T-helper 2 cell treated with Interferon-gamma antibody and Interleukin-4, amounts not matched to agents 5 μg/mL and 100 μg/mL, for 36 hours (primary cell): ENCODE results near the gene WHRN.
A peak's percentile ranks its signal among the peaks of the same experiment; 100 is the strongest.

Experiments used
- DNase-seq: peaks from one replicate; pipeline ENCODE4 v3.0.0; 2021; ENCODE audit warnings: low spot score
- H3K27ac Mint-ChIP-seq: one replicate; pipeline ENCODE4 v1.8.0; 2021; ENCODE audit warnings: mild to moderate bottlenecking, mixed read lengths
- H3K27me3 Mint-ChIP-seq: one replicate; pipeline ENCODE4 v1.8.0; 2021; ENCODE audit warnings: low read depth, mixed read lengths
- H3K36me3 Mint-ChIP-seq: one replicate; pipeline ENCODE4 v1.8.0; 2021; ENCODE audit warnings: low read depth, mixed read lengths
- H3K4me1 Mint-ChIP-seq: one replicate; pipeline ENCODE4 v1.8.0; 2021; ENCODE audit warnings: low read depth, mixed read lengths
- H3K4me3 Mint-ChIP-seq: one replicate; pipeline ENCODE4 v1.8.0; 2022; ENCODE audit warnings: mild to moderate bottlenecking, moderate library complexity, mixed read lengths
- H3K9me3 Mint-ChIP-seq: one replicate; pipeline ENCODE4 v1.8.0; 2021; ENCODE audit warnings: mixed read lengths

Gene WHRN

GRCh38 chr9:114504341-114505186 lies 709 bp downstream of the WHRN start:
- no peaks in the 10 kb centered on the region for H3K9me3 Mint-ChIP-seq
- peaks cover 14% of the 10 kb centered on the region for H3K4me1 Mint-ChIP-seq
- H3K4me3 Mint-ChIP-seq: peak overlapping the region; percentile 73
- no peaks in the 10 kb centered on the region for H3K36me3 Mint-ChIP-seq
- peak; percentile 44 for DNase-seq
- peak overlapping the region; percentile 31 for H3K27ac Mint-ChIP-seq
- H3K27me3 Mint-ChIP-seq: peaks cover 76% of the 10 kb centered on the region

- H3K4me3 Mint-ChIP-seq: peak overlapping the region; percentile 22
- no peaks in the 10 kb centered on the region for H3K9me3 Mint-ChIP-seq
- peaks cover 14% of the 10 kb centered on the region for H3K4me1 Mint-ChIP-seq
- no peaks in the 10 kb centered on the region for H3K36me3 Mint-ChIP-seq
- no peak overlapping the region for H3K27ac Mint-ChIP-seq
- H3K27me3 Mint-ChIP-seq: peaks cover 69% of the 10 kb centered on the region
- DNase-seq: no peak
These were observed 1.5 kb downstream of the WHRN start for GRCh38 chr9:114503522-114504340.

GRCh38 chr9:114503009-114503408 lies 2.3 kb downstream of the WHRN start:
- no peak for DNase-seq
- no peak overlapping the region for H3K4me3 Mint-ChIP-seq
- H3K36me3 Mint-ChIP-seq: no peaks in the 10 kb centered on the region
- peaks cover 62% of the 10 kb centered on the region for H3K27me3 Mint-ChIP-seq
- peaks cover 14% of the 10 kb centered on the region for H3K4me1 Mint-ChIP-seq
- no peaks in the 10 kb centered on the region for H3K9me3 Mint-ChIP-seq
- H3K27ac Mint-ChIP-seq: no peak overlapping the region

- no peak overlapping the region for H3K27ac Mint-ChIP-seq
- peaks cover 15% of the 10 kb centered on the region for H3K4me1 Mint-ChIP-seq
- DNase-seq: no peak
- peaks cover 53% of the 10 kb centered on the region for H3K27me3 Mint-ChIP-seq
- no peak overlapping the region for H3K4me3 Mint-ChIP-seq
- H3K9me3 Mint-ChIP-seq: no peaks in the 10 kb centered on the region
- no peaks in the 10 kb centered on the region for H3K36me3 Mint-ChIP-seq
These were observed 3.2 kb downstream of the WHRN start for GRCh38 chr9:114501796-114502682.

GRCh38 chr9:114500697-114501292 lies 4.5 kb downstream of the WHRN start:
- no peaks in the 10 kb centered on the region for H3K36me3 Mint-ChIP-seq
- H3K9me3 Mint-ChIP-seq: no peaks in the 10 kb centered on the region
- H3K4me3 Mint-ChIP-seq: no peak overlapping the region
- H3K27me3 Mint-ChIP-seq: peaks cover 47% of the 10 kb centered on the region
- peaks cover 12% of the 10 kb centered on the region for H3K4me1 Mint-ChIP-seq
- DNase-seq: no peak
- H3K27ac Mint-ChIP-seq: no peak overlapping the region

- H3K27me3 Mint-ChIP-seq: peaks cover 48% of the 10 kb centered on the region
- peaks cover 8% of the 10 kb centered on the region for H3K4me1 Mint-ChIP-seq
- H3K27ac Mint-ChIP-seq: no peak overlapping the region
- DNase-seq: no peak
- H3K9me3 Mint-ChIP-seq: no peaks in the 10 kb centered on the region
- H3K4me3 Mint-ChIP-seq: no peak overlapping the region
- no peaks in the 10 kb centered on the region for H3K36me3 Mint-ChIP-seq
These were observed 5.2 kb downstream of the WHRN start for GRCh38 chr9:114499941-114500696.

- H3K4me1 Mint-ChIP-seq: peaks cover 8% of the 10 kb centered on the region
- no peak for DNase-seq
- no peak overlapping the region for H3K27ac Mint-ChIP-seq
- no peak overlapping the region for H3K4me3 Mint-ChIP-seq
- no peaks in the 10 kb centered on the region for H3K9me3 Mint-ChIP-seq
- peaks cover 48% of the 10 kb centered on the region for H3K27me3 Mint-ChIP-seq
- H3K36me3 Mint-ChIP-seq: no peaks in the 10 kb centered on the region
These were observed 5.7 kb downstream of the WHRN start for GRCh38 chr9:114499528-114499927.

- Mint-ChIP-seq H3K9me3 (no peaks in the 10 kb centered on the region), H3K36me3 (no peaks in the 10 kb centered on the region), H3K27ac (no peak overlapping the region), H3K4me1 (peaks cover 8% of the 10 kb centered on the region), H3K4me3 (no peak overlapping the region), H3K27me3 (peaks cover 36% of the 10 kb centered on the region)
- no peak for DNase-seq
These were observed 7.4 kb downstream of the WHRN start for GRCh38 chr9:114497727-114498382.

GRCh38 chr9:114497236-114497635 lies 8.0 kb downstream of the WHRN start:
- no peaks in the 10 kb centered on the region for H3K36me3 Mint-ChIP-seq
- no peak overlapping the region for H3K4me3 Mint-ChIP-seq
- no peak overlapping the region for H3K27ac Mint-ChIP-seq
- no peak for DNase-seq
- no peaks in the 10 kb centered on the region for H3K9me3 Mint-ChIP-seq
- H3K27me3 Mint-ChIP-seq: peaks cover 30% of the 10 kb centered on the region
- peaks cover 4% of the 10 kb centered on the region for H3K4me1 Mint-ChIP-seq

- no peak for DNase-seq
- Mint-ChIP-seq H3K4me1 (peaks cover 4% of the 10 kb centered on the region), H3K9me3 (no peaks in the 10 kb centered on the region), H3K27ac (no peak overlapping the region), H3K4me3 (no peak overlapping the region), H3K27me3 (peaks cover 25% of the 10 kb centered on the region), H3K36me3 (no peaks in the 10 kb centered on the region)
These were observed 9.3 kb downstream of the WHRN start for GRCh38 chr9:114496011-114496410.

GRCh38 chr9:114494776-114495569 lies 10.3 kb downstream of the WHRN start:
- Mint-ChIP-seq H3K27ac (no peak overlapping the region), H3K4me1 (peaks cover 4% of the 10 kb centered on the region), H3K4me3 (no peak overlapping the region), H3K9me3 (no peaks in the 10 kb centered on the region), H3K27me3 (peaks cover 17% of the 10 kb centered on the region), H3K36me3 (no peaks in the 10 kb centered on the region)
- DNase-seq: no peak
